ENCODE measurements around the gene DAPK1. TPM values are rescaled to one million over a fixed set of nuclear protein-coding genes. Genes with fewer than 3 reads are reported as not detected.

DAPK1 gene
- total and polyA plus RNA-seq, 8 donors, result 9.0 to 88.7 (median 50.7) TPM

GRCh38 chr9:87504938-87505337, 7.3 kb downstream of the DAPK1 start:
- no peak for DNase-seq
- Histone ChIP-seq H3K27me3 (no peaks in the 10 kb centered on the region), H3K9me3 (no peaks in the 10 kb centered on the region), H3K27ac (peak overlapping the region in 2 of 5 donors; percentile 13 to 52), H3K4me3 (no peak overlapping the region), H3K4me1 (peaks cover 7 to 78% (median 56%) of the 10 kb centered on the region in 4 donors), H3K36me3 (peaks cover 0 to 19% (median 9%) of the 10 kb centered on the region in 4 donors)
- no peak for TF ChIP-seq EP300 (IDR thresholded peaks at IDR 0.05)
- TF ChIP-seq CTCF (IDR thresholded peaks at IDR 0.05), result no peak
- no peak for TF ChIP-seq POLR2A (IDR thresholded peaks at IDR 0.05)
- no peak for TF ChIP-seq POLR2AphosphoS5 (IDR thresholded peaks at IDR 0.05)
- intact Hi-C loops (cut with DNase I; ENCODE audit: low total_unique reads), result no loop called here

- Histone ChIP-seq H3K27ac (peak overlapping the region in 3 of 5 donors; percentile 5 to 52 (median 13)), H3K4me1 (peaks cover 7 to 78% (median 51%) of the 10 kb centered on the region in 4 donors), H3K36me3 (peaks cover 0 to 28% (median 9%) of the 10 kb centered on the region in 4 donors), H3K4me3 (no peak overlapping the region), H3K9me3 (no peaks in the 10 kb centered on the region), H3K27me3 (no peaks in the 10 kb centered on the region)
- 73 to 92% (median 85%) methylated on average over 13 of the region's 13 CpGs for WGBS, 5 donors
- TF ChIP-seq CTCF (IDR thresholded peaks at IDR 0.05) (no peak), POLR2A (IDR thresholded peaks at IDR 0.05) (no peak), EP300 (IDR thresholded peaks at IDR 0.05) (no peak)
- intact Hi-C loops (cut with DNase I; ENCODE audit: low total_unique reads), result no loop called here
- DNase-seq, result no peak
These were observed 8.4 kb downstream of the DAPK1 start for GRCh38 chr9:87505869-87506678.

GRCh38 chr9:87507576-87507975, 9.9 kb downstream of the DAPK1 start:
- H3K4me3 ChIP-seq, result no peak overlapping the region
- no peaks in the 10 kb centered on the region for H3K9me3 ChIP-seq
- peaks cover 0 to 32% (median 11%) of the 10 kb centered on the region in 4 donors for H3K36me3 ChIP-seq
- intact Hi-C loops (cut with DNase I; ENCODE audit: low total_unique reads), result no loop called here
- TF ChIP-seq POLR2A (IDR thresholded peaks at IDR 0.05) (no peak), CTCF (IDR thresholded peaks at IDR 0.05) (no peak), EP300 (IDR thresholded peaks at IDR 0.05) (no peak), POLR2AphosphoS5 (IDR thresholded peaks at IDR 0.05) (no peak)
- peaks cover 0 to 69% (median 40%) of the 10 kb centered on the region in 4 donors for H3K4me1 ChIP-seq
- no peaks in the 10 kb centered on the region for H3K27me3 ChIP-seq
- 64 to 94% (median 84%) methylated on average over 4 of the region's 4 CpGs for WGBS, 5 donors
- no peak for DNase-seq
- H3K27ac ChIP-seq, result no peak overlapping the region

- DNase-seq, result no peak
- Histone ChIP-seq H3K27ac (no peak overlapping the region), H3K4me3 (no peak overlapping the region), H3K9me3 (no peaks in the 10 kb centered on the region), H3K4me1 (peaks cover 2 to 69% (median 29%) of the 10 kb centered on the region in 4 donors), H3K36me3 (peaks cover 0 to 32% (median 8%) of the 10 kb centered on the region in 4 donors), H3K27me3 (no peaks in the 10 kb centered on the region)
- TF ChIP-seq EP300 (IDR thresholded peaks at IDR 0.05), result no peak
- no peak for TF ChIP-seq POLR2A (IDR thresholded peaks at IDR 0.05)
- TF ChIP-seq POLR2AphosphoS5 (IDR thresholded peaks at IDR 0.05), result no peak
- TF ChIP-seq CTCF (IDR thresholded peaks at IDR 0.05), result no peak
- 47 to 67% (median 62%) methylated on average over 4 of the region's 4 CpGs for WGBS, 5 donors
- intact Hi-C loops (cut with DNase I; ENCODE audit: low total_unique reads), result no loop called here
These were observed 12.6 kb downstream of the DAPK1 start for GRCh38 chr9:87510252-87510683.

Data from stomach (tissue), 9 donors.